CD4-positive, alpha-beta T cell (primary cell): ENCODE data around the gene MECP2. TPM values are rescaled to one million over a fixed set of nuclear protein-coding genes. Genes with fewer than 3 reads are reported as not detected.

ENCODE experiments used
- ATAC-seq: fragments of 200-7000 bp; cut with Tn5 transposase; one replicate; pipeline ENCODE4 v1.10.0; 2022; ENCODE audit warnings: mild to moderate bottlenecking; ENCODE audit not compliant: poor library complexity
- CTCF ChIA-PET: fragments of 350-600 bp; sonication (Branson Sonifier 250); formaldehyde crosslinking; loops from one replicate; lab custom pipeline; 2021; ENCODE audit warnings: antibody characterized with exemption, inconsistent platforms; lab: Charles Lee
- POLR2A ChIA-PET: fragments of 350-600 bp; sonication (Branson Sonifier 250); formaldehyde crosslinking; loops from one replicate; lab custom pipeline; 2021; ENCODE audit warnings: antibody characterized with exemption, inconsistent platforms; lab: Charles Lee
- DNase-seq, 14 experiments: peaks; one replicate each; pipeline ENCODE4 v3.0.0-alpha.2; 2013 to 2020; ENCODE audit warnings: mixed read lengths in 2 of 14
- H3K27ac ChIP-seq, 2 donors: one replicate each; pipeline versions ENCODE4 v1.5.1 to v1.7.0; 2013; ENCODE audit warnings: low read length in 2 of 2, low read depth in 1 of 2, mild to moderate bottlenecking in 1 of 2
- H3K27me3 ChIP-seq, 2 experiments: 1 replicate in 1 of 2; 2 replicates in 1 of 2; pipeline versions ENCODE4 v1.6.1 to v1.7.0; 2013; ENCODE audit warnings: low read length in 2 of 2, control low read depth in 1 of 2, mild to moderate bottlenecking in 1 of 2, moderate library complexity in 1 of 2; ENCODE audit not compliant: insufficient read depth in 2 of 2, control insufficient read depth in 1 of 2
- H3K36me3 ChIP-seq: one replicate; pipeline ENCODE4 v1.6.1; 2013; ENCODE audit warnings: low read length, control low read depth; ENCODE audit not compliant: insufficient read depth
- H3K4me1 ChIP-seq: one replicate; pipeline ENCODE4 v1.6.1; 2013; ENCODE audit warnings: low read length, control low read depth; ENCODE audit not compliant: insufficient read depth
- H3K4me3 ChIP-seq: one replicate; pipeline ENCODE4 v1.5.1; 2013; ENCODE audit warnings: mild to moderate bottlenecking, low read length, moderate library complexity
- H3K9me3 ChIP-seq, 2 experiments: 1 replicate in 1 of 2; 2 replicates in 1 of 2; pipeline versions ENCODE4 v1.6.1 to v1.7.0; 2013; ENCODE audit warnings: low read length in 2 of 2, mild to moderate bottlenecking in 2 of 2, control low read depth in 1 of 2, moderate library complexity in 1 of 2; ENCODE audit not compliant: control insufficient read depth in 1 of 2, insufficient read depth in 1 of 2
- H3K27ac Mint-ChIP-seq: one replicate; pipeline ENCODE4 v1.8.0; 2020; ENCODE audit warnings: mixed read lengths
- H3K27me3 Mint-ChIP-seq: one replicate; pipeline ENCODE4 v1.8.0; 2021; ENCODE audit warnings: mixed read lengths
- H3K36me3 Mint-ChIP-seq: one replicate; pipeline ENCODE4 v1.8.0; 2021; ENCODE audit warnings: low read depth, mixed read lengths
- H3K4me1 Mint-ChIP-seq: one replicate; pipeline ENCODE4 v1.8.0; 2021; ENCODE audit warnings: low read depth, mixed read lengths
- H3K4me3 Mint-ChIP-seq: one replicate; pipeline ENCODE4 v1.8.0; 2020; ENCODE audit warnings: mild to moderate bottlenecking, mixed read lengths
- H3K9me3 Mint-ChIP-seq: one replicate; pipeline ENCODE4 v1.8.0; 2020; ENCODE audit warnings: mixed read lengths
- CTCF ChIP-seq: fragments of 200-600 bp; IDR thresholded peaks from one replicate; pipeline ENCODE4 v1.8.0; 2022; ENCODE audit warnings: antibody characterized with exemption, mild to moderate bottlenecking
- intact Hi-C, 2 experiments: fragments of 100-400 bp; cut with DNase I in 1 of 2; cut with micrococcal nuclease in 1 of 2; formaldehyde crosslinking; loops; one replicate each; pipeline versions ENCODE4 v1.15.1 to v1.9.0; 2023 to 2025; cut with DNase I, micrococcal nuclease
- total RNA-seq, 174 experiments: library from RNA in 2 of 174; stranded (reverse) in 2 of 174; gene quantifications; one replicate each; pipeline ENCODE4 v1.2.3 and lab custom pipeline; 2021 to 2026

MECP2 gene
- total RNA-seq, 2 experiments from 2014 or later: 120 to 133 TPM

- no peak overlapping the region for H3K27ac ChIP-seq
- no peak overlapping the region for H3K4me3 ChIP-seq
- DNase-seq (no peak), ATAC-seq (no peak)
- no peaks in the 10 kb centered on the region for H3K36me3 Mint-ChIP-seq
- no peak overlapping the region for H3K4me3 Mint-ChIP-seq
- CTCF ChIA-PET: no interaction called here
- H3K27me3 ChIP-seq: no peaks in the 10 kb centered on the region
- H3K4me1 ChIP-seq: peaks cover 24% of the 10 kb centered on the region
- intact Hi-C loops: no loop called here
- H3K9me3 ChIP-seq: no peaks in the 10 kb centered on the region
- no peaks in the 10 kb centered on the region for H3K36me3 ChIP-seq
- no peak overlapping the region for H3K27ac Mint-ChIP-seq
- peaks cover 23% of the 10 kb centered on the region for H3K4me1 Mint-ChIP-seq
- POLR2A ChIA-PET: no interaction called here
- no peak for TF ChIP-seq CTCF
- no peaks in the 10 kb centered on the region for H3K9me3 Mint-ChIP-seq
- H3K27me3 Mint-ChIP-seq: no peaks in the 10 kb centered on the region
Observed at GRCh38 chrX:154132366-154132765, 34.8 kb upstream of the MECP2 start.

GRCh38 chrX:154131955-154132354 is 34.4 kb upstream of the MECP2 start:
- Mint-ChIP-seq H3K4me3 (no peak overlapping the region), H3K4me1 (peaks cover 23% of the 10 kb centered on the region), H3K27ac (no peak overlapping the region), H3K27me3 (no peaks in the 10 kb centered on the region), H3K36me3 (no peaks in the 10 kb centered on the region), H3K9me3 (no peaks in the 10 kb centered on the region)
- no peaks in the 10 kb centered on the region for H3K27me3 ChIP-seq
- H3K4me3 ChIP-seq: no peak overlapping the region
- POLR2A ChIA-PET: no interaction called here
- intact Hi-C loops: no loop called here
- H3K9me3 ChIP-seq: no peaks in the 10 kb centered on the region
- no peak overlapping the region for H3K27ac ChIP-seq
- peaks cover 20% of the 10 kb centered on the region for H3K4me1 ChIP-seq
- no peak for DNase-seq
- TF ChIP-seq CTCF: no peak
- no peak for ATAC-seq
- H3K36me3 ChIP-seq: no peaks in the 10 kb centered on the region
- CTCF ChIA-PET: no interaction called here

- Histone ChIP-seq H3K27me3 (no peaks in the 10 kb centered on the region), H3K4me3 (no peak overlapping the region), H3K36me3 (no peaks in the 10 kb centered on the region), H3K4me1 (peaks cover 37% of the 10 kb centered on the region), H3K9me3 (no peaks in the 10 kb centered on the region), H3K27ac (no peak overlapping the region)
- no peak for TF ChIP-seq CTCF
- ATAC-seq: no peak
- no peak for DNase-seq
- ChIA-PET POLR2A (interaction anchor here (1.9 kb wide), 1 partner anchor 10 kb away, joined by 8 read pairs; no protein-coding TSS in a partner anchor), CTCF (no interaction called here)
- H3K4me1 Mint-ChIP-seq: peaks cover 29% of the 10 kb centered on the region
- no peaks in the 10 kb centered on the region for H3K9me3 Mint-ChIP-seq
- H3K27ac Mint-ChIP-seq: no peak overlapping the region
- no peaks in the 10 kb centered on the region for H3K36me3 Mint-ChIP-seq
- no peak overlapping the region for H3K4me3 Mint-ChIP-seq
- intact Hi-C loops: no loop called here
- H3K27me3 Mint-ChIP-seq: no peaks in the 10 kb centered on the region
Observed at GRCh38 chrX:154126101-154126500, 28.6 kb upstream of the MECP2 start.
